Keratinocyte (primary cell): ENCODE results near the gene NEK10. TPM values are rescaled to one million over a fixed set of nuclear protein-coding genes. Genes with fewer than 3 reads are reported as not detected.

ENCODE experiments used
- DNase-seq: peaks from one replicate; pipeline ENCODE4 v3.0.0-alpha.2; 2011; ENCODE audit warnings: low read depth, missing footprints, low spot score
- FAIRE-seq: peaks from 2 replicates; lab custom pipeline; 2011; peaks lifted over from hg19 to GRCh38; lab: Jason Lieb, UNC
- H2AFZ ChIP-seq: 2 replicates; pipeline ENCODE4 v1.6.0; 2012; ENCODE audit warnings: low read length, control low read depth, inconsistent platforms; ENCODE audit not compliant: control insufficient read depth
- H3K27ac ChIP-seq: 2 replicates; pipeline ENCODE4 v1.5.1; 2011; ENCODE audit warnings: low read length; ENCODE audit not compliant: control insufficient read depth, insufficient read depth
- H3K27me3 ChIP-seq: 3 replicates; pipeline ENCODE4 v1.6.0; 2011; ENCODE audit warnings: low read length; ENCODE audit not compliant: control insufficient read depth, insufficient read depth; ENCODE audit errors: extremely low read depth
- H3K36me3 ChIP-seq, 2 experiments: 2 replicates in 1 of 2; 3 replicates in 1 of 2; pipeline ENCODE4 v1.5.1; 2011; ENCODE audit warnings: low read length in 2 of 2, mild to moderate bottlenecking in 1 of 2; ENCODE audit not compliant: control insufficient read depth in 2 of 2, insufficient read depth in 2 of 2; ENCODE audit errors: extremely low read depth in 1 of 2
- H3K4me1 ChIP-seq: 3 replicates; pipeline ENCODE4 v1.5.1; 2011; ENCODE audit warnings: low read length; ENCODE audit not compliant: control insufficient read depth, insufficient read depth; ENCODE audit errors: extremely low read depth
- H3K4me2 ChIP-seq: 3 replicates; pipeline ENCODE4 v1.6.0; 2011; ENCODE audit warnings: low read depth, low read length; ENCODE audit not compliant: control insufficient read depth, insufficient read depth; ENCODE audit errors: extremely low read depth
- H3K4me3 ChIP-seq, 3 experiments: fragments of 200-600 bp in 1 of 3; sonication (generic) in 1 of 3; 2 replicates in 2 of 3; 3 replicates in 1 of 3; pipeline ENCODE4 v1.5.1; 2011 to 2016; ENCODE audit warnings: low read length in 3 of 3, mild to moderate bottlenecking in 3 of 3, control low read depth in 2 of 3, inconsistent platforms in 1 of 3, low read depth in 1 of 3, mixed read lengths in 1 of 3, mixed run types in 1 of 3, moderate library complexity in 1 of 3; ENCODE audit not compliant: control insufficient read depth in 2 of 3, insufficient read depth in 2 of 3; ENCODE audit errors: extremely low read depth in 1 of 3
- H3K79me2 ChIP-seq: 2 replicates; pipeline ENCODE4 v1.6.0; 2012; ENCODE audit warnings: low read length; ENCODE audit not compliant: control insufficient read depth, insufficient read depth
- H3K9ac ChIP-seq: 3 replicates; pipeline ENCODE4 v1.6.0; 2011; ENCODE audit warnings: low read length; ENCODE audit not compliant: control insufficient read depth, insufficient read depth; ENCODE audit errors: extremely low read depth
- H3K9me1 ChIP-seq: 3 replicates; pipeline ENCODE4 v1.6.0; 2011; ENCODE audit warnings: low read length; ENCODE audit not compliant: control insufficient read depth, insufficient read depth; ENCODE audit errors: extremely low read depth
- H3K9me3 ChIP-seq: 2 replicates; pipeline ENCODE4 v1.5.1; 2012; ENCODE audit warnings: low read depth, low read length; ENCODE audit not compliant: control insufficient read depth
- H4K20me1 ChIP-seq: 3 replicates; pipeline ENCODE4 v1.6.0; 2011; ENCODE audit warnings: low read length; ENCODE audit not compliant: control insufficient read depth, insufficient read depth; ENCODE audit errors: extremely low read depth
- EZH2 ChIP-seq: IDR thresholded peaks from one replicate; pipeline ENCODE4 v1.6.1; 2012; ENCODE audit warnings: inconsistent platforms, mild to moderate bottlenecking, low read length, moderate library complexity
- dilution Hi-C: fragments of 300-500 bp; cut with MboI; formaldehyde crosslinking; loops from one replicate; pipeline ENCODE4 v1.7.0; 2020; ENCODE audit warnings: low sequenced_read_pairs; ENCODE audit not compliant: extremely low pct_ligation_motif_present
- polyA plus RNA-seq, 5 experiments: library from polyadenylated mRNA; depleted of rRNA in 3 of 5; stranded (reverse) in 3 of 5; stranded (forward) in 1 of 5; unstranded in 1 of 5; fragments of >200 nt; gene quantifications; 1 replicate in 1 of 5; 2 replicates in 3 of 5; 3 replicates in 1 of 5; pipeline versions ENCODE4 v1.2.1 to v1.2.3, GENCODE V29; 2011 to 2012; ENCODE audit warnings: missing spikeins in 2 of 5, low read depth in 1 of 5, low replicate concordance in 1 of 5
- TF ChIP-seq, protein P1 (sequence below), 3 experiments: IDR thresholded peaks in 1 of 3; conservative IDR thresholded peaks in 1 of 3; optimal IDR thresholded peaks in 1 of 3; 2 replicates in 2 of 3; 3 replicates in 1 of 3; pipeline versions ENCODE3 to v1.5.1; 2011; ENCODE audit warnings: low read length in 3 of 3, mild to moderate bottlenecking in 3 of 3, moderate library complexity in 2 of 3, control low read depth in 1 of 3, inconsistent platforms in 1 of 3; ENCODE audit not compliant: insufficient read depth in 2 of 3; ENCODE audit errors: extremely low read depth in 1 of 3

The NEK10 gene
- polyA plus RNA-seq, 1 donor (not counting 4 experiments of a cell fraction or from before 2014, with no cell fraction given), result 0.98 TPM

DNA sequence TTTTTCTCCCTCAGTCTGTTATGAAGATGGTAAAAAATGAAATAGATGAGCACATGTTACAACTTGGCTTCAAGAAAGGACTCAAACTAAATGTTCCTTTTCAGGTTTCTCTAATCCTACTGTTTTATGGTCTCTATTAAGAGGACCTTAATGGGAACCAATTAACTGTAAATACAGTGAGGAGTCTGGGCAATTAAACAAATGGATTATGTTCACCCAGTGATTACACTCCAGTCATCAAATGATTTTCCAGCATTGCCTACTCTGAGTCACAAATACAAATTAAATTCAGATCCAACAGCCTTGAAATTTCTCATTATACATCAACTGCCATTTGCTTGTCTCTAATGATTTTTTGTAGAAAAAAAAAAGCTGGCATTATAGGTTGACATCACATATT is 129.2 kb downstream of the NEK10 start:
- Histone ChIP-seq H3K4me1 (no peaks in the 10 kb centered on the region), H3K27ac (no peak overlapping the region), H3K9ac (no peak overlapping the region), H2AFZ (no peak overlapping the region), H3K4me3 (no peak overlapping the region), H3K36me3 (no peaks in the 10 kb centered on the region), H3K4me2 (no peak overlapping the region), H3K79me2 (no peaks in the 10 kb centered on the region), H3K27me3 (no peaks in the 10 kb centered on the region), H3K9me1 (no peaks in the 10 kb centered on the region), H3K9me3 (no peaks in the 10 kb centered on the region), H4K20me1 (no peaks in the 10 kb centered on the region)
- dilution Hi-C loops, result no loop called here
- DNase-seq, result no peak
- no peak for FAIRE-seq
- TF ChIP-seq, protein P1, sequence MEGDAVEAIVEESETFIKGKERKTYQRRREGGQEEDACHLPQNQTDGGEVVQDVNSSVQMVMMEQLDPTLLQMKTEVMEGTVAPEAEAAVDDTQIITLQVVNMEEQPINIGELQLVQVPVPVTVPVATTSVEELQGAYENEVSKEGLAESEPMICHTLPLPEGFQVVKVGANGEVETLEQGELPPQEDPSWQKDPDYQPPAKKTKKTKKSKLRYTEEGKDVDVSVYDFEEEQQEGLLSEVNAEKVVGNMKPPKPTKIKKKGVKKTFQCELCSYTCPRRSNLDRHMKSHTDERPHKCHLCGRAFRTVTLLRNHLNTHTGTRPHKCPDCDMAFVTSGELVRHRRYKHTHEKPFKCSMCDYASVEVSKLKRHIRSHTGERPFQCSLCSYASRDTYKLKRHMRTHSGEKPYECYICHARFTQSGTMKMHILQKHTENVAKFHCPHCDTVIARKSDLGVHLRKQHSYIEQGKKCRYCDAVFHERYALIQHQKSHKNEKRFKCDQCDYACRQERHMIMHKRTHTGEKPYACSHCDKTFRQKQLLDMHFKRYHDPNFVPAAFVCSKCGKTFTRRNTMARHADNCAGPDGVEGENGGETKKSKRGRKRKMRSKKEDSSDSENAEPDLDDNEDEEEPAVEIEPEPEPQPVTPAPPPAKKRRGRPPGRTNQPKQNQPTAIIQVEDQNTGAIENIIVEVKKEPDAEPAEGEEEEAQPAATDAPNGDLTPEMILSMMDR (optimal IDR thresholded peaks at IDR 0.05 in 1 of 3, IDR thresholded peaks at IDR 0.05 in 1 of 3, conservative IDR thresholded peaks at IDR 0.05 in 1 of 3; ENCODE audit: extremely low read depth in 1 of 3, insufficient read depth in 2 of 3, low read length in 3 of 3), result no peak
- TF ChIP-seq EZH2, result no peak

DNA sequence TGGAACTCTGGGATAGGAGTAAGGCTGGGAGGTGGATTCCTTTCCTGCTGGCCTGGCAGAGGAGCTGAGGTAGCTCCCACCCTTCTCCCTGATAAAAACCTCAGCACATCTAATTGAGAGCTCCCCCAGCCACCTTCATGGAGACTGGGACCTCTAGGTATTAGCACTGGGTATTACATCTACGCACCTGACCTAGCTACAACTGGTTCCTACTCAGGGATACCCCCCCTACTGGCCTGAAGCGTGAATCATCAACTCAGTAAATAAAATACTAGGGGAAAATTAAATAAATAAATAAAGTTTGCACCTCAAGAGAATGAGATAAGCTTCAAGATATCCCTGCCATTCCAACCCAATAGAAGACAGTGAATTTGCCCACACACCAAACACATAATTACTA is 140.4 kb downstream of the NEK10 start:
- no peak overlapping the region for H2AFZ ChIP-seq
- TF ChIP-seq, protein P1 (optimal IDR thresholded peaks at IDR 0.05 in 1 of 3, IDR thresholded peaks at IDR 0.05 in 1 of 3, conservative IDR thresholded peaks at IDR 0.05 in 1 of 3; ENCODE audit: extremely low read depth in 1 of 3, insufficient read depth in 2 of 3, low read length in 3 of 3), result peak in 2 of 3 experiments; percentile 10 to 19
- TF ChIP-seq EZH2, result no peak
- no peaks in the 10 kb centered on the region for H3K9me3 ChIP-seq
- no peak overlapping the region for H3K4me2 ChIP-seq
- no peaks in the 10 kb centered on the region for H3K27me3 ChIP-seq
- no peak overlapping the region for H3K4me3 ChIP-seq
- no peaks in the 10 kb centered on the region for H3K36me3 ChIP-seq
- H3K9me1 ChIP-seq, result no peaks in the 10 kb centered on the region
- H3K9ac ChIP-seq, result no peak overlapping the region
- H3K4me1 ChIP-seq, result no peaks in the 10 kb centered on the region
- DNase-seq, result no peak
- H4K20me1 ChIP-seq, result no peaks in the 10 kb centered on the region
- no peak for FAIRE-seq
- dilution Hi-C loops, result no loop called here
- H3K27ac ChIP-seq, result no peak overlapping the region
- no peaks in the 10 kb centered on the region for H3K79me2 ChIP-seq
